ENCODE measurements around the gene DSCAM.

- TF ChIP-seq CTCF (IDR thresholded peaks at IDR 0.05) = no peak
- no peak for TF ChIP-seq POLR2A (IDR thresholded peaks at IDR 0.05)
These were observed 706.3 kb downstream of the DSCAM start for GRCh38 chr21:40140675-40141074.
